Stimulated activated CD4-positive, alpha-beta T cell treated with anti-CD3 and anti-CD28 coated beads, Interleukin-2, amount 100 ng/mL, for 4 hours (primary cell): ENCODE results near the gene CETN3.
"Not testable (repeated sequence)": the region's sequence is repeated elsewhere in the genome, so short reads cannot be mapped to it uniquely, and the experiment has no call there.

Experiments used
- DNase-seq: peaks from one replicate; pipeline ENCODE4 v3.0.0-alpha.2; 2020; ENCODE audit warnings: low read depth

CETN3 gene

DNA sequence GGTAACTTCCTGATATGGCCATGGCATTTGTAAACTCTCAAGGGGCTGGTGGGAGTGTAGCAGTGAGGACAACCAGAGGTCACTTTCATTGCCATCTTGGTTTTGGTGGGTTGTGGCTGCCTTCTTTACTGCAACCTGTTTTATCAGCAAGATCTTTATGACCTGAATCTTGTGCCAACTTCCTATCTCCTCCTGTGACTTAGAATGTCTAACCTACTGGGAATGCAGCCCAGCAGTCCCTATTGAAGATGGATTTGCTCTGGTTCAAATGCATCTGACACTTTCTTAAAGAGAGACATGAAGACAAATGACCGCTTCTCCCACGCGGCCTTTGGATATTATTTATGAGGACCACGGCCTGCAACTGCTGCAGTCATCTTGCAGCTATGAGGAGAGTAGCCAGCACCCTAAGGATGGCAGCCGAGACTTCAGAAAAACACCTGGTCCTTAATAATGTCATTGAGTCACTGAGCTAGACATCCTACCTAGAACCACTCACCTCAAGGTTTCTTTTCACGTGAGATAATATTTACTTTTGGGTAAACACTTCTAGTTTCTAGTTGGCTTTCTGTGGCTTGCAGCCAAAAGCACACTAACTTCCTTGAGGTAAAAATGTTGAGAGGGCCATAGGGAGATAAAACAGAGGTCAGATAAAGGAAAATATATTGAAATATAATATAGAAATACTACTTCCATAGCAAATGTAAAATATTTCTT, 28.2 kb downstream of the CETN3 start:
- DNase-seq, result no peak

- no peak for DNase-seq
Measured at GRCh38 chr5:90379652-90380051, 29.9 kb downstream of the CETN3 start.

GRCh38 chr5:90378752-90379151, 30.8 kb downstream of the CETN3 start:
- DNase-seq, result no peak

GRCh38 chr5:90371269-90371668, 38.3 kb downstream of the CETN3 start:
- not testable (repeated sequence) for DNase-seq

GRCh38 chr5:90368454-90369246, 40.9 kb downstream of the CETN3 start:
- DNase-seq, result no peak

- DNase-seq, result no peak
Measured at GRCh38 chr5:90367879-90368278, 41.7 kb downstream of the CETN3 start.

DNA sequence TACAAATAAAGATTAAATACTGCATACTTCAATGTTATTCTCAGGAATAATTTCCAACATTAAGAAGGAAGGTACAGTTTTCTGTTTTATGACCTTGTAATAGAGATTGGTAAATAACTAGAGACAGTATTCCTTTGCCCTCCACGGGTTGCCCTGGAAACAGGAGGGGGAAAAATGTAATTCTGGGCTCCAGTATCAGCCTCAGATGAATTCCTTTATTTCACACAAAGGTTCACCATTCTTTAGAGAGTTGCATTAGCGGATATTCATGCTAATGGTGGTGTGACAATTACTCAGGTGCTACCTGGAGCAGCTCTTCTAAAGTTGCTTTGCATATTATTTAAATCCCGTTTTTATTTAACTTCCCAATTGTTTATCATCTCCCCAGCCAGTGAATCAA, 42.6 kb downstream of the CETN3 start:
- DNase-seq, result no peak

DNA sequence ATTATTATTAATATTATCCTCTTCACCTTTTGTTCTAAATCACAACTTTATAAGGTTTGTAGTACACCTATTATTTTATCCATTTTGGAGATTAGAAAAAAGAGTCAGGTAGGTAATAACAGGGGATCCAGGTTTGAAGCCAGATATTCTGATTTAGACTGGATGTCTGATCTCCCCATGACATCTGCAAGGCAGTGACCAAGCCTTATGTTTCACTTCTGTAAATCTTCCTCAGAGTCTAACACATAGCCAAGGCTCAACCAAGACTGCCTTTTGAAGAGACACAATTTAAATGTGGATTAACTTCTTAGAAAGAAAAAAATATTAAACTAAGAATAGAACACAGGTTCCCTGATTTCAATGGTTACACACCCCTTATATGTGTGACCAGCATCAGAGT, 44.2 kb downstream of the CETN3 start:
- no peak for DNase-seq

DNA sequence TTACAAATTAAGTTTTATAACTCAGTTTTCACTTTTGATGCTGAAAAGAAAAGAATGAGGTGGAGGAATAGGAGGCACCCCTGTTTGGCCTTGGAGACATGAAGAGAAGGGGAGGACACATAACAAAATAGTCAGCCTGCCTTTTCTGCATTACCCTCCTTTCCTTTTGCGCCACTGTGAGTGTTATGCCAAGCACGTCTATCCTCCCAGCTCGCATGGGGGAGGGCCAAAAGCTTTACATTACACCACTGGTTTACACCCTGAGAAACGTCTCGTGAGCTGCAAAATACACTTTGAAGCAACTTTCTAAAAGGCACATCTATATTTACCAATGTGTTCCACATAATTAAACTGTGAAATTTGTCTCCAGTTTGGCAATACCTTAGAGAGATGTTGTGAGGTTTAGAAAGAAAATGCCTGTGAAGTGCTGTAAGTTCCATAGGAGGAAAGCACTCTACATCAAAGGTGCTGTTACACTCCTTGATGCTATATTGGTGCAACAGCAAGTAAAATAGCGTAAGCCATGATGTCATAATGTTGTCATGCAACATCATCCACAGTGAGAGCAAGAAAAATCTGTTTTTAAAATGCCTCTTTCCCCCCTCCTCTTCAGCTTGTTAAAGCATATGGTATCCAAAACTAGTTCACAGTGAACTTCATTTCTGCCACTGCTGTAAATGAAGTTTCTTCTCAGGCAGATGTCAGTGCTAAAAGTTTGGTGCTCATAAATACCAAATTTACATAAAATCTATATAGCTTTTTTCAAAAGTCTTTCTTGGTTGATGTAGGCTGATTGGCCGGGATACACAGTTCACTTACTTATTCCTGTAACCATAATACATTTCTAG, 50.3 kb downstream of the CETN3 start:
- no peak for DNase-seq

DNA sequence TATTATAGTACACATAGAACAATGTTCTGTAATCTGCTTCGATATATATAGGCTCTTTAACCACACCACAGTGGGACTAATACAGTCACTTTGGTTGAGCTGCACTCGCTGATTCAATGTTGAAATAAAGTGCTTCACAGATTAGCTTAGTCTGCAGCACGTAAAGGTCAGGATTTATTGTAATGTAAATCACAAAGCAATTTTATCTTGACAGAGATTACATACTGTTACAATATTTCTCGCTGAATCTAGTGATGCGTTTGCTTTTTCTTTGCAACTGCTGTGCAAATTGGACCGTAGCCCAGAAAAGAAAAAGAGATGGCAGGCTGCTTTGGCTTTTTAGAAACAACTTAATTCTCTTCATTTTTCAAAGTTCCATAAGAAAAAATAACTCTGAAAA, 52.9 kb downstream of the CETN3 start:
- no peak for DNase-seq

DNA sequence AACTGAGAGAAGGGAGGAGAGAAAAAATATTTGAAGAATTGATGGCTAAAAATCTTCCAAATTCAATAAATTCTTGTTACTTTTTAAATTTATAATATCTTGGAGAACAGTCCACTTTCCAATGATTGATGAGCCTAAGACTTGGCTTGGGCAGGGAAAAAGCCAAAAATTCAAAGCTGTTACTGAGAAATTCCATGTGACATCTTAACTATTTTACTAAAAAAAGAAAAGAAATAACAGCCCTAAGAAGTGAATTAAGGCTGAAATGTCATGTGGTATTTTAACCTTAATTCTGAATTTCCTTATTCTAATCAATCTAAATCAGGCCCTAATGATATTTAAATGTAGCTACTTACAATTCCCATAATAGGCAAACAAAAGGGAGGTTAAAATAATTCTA, 53.4 kb downstream of the CETN3 start:
- DNase-seq, result no peak

DNA sequence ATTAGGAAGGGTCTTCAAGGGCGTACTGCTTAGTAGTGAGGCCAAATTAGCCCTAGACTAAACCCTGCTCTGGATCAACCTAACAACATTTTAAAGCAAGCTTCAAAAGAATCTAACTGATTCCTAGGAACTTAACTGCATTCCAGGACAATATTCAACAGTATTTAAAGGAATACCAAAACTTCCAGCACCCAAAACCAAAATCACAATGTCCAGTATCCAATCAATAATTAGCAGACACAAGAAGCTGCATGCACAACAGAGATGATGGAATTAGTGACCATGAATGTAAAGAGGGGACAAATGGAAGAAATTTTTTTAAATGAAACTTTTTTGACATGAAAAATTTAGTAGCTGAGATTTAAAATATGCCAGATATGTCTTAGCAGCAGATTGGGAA, 53.9 kb downstream of the CETN3 start:
- DNase-seq, result no peak

- no peak for DNase-seq
Measured at GRCh38 chr5:90353254-90353653, 56.3 kb downstream of the CETN3 start.

DNA sequence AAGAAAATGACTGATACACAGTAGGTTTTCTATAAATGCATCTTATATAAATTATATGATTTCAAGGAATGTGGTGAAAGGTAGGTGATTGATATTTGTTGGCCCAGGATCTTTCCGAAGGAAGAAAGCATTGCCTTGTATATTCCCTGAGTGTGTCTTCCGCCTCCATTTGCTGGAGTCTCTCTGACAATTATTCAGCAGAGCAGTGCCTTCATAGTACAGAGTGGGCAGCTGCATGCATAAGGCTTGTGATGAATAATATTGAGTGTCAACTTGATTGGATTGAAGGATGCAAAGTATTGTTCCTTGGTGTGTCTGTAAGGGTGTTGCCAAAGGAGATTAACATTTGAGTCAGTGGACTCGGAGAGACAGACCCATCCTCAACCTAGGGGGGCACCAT, 58.5 kb downstream of the CETN3 start:
- DNase-seq, result no peak

DNA sequence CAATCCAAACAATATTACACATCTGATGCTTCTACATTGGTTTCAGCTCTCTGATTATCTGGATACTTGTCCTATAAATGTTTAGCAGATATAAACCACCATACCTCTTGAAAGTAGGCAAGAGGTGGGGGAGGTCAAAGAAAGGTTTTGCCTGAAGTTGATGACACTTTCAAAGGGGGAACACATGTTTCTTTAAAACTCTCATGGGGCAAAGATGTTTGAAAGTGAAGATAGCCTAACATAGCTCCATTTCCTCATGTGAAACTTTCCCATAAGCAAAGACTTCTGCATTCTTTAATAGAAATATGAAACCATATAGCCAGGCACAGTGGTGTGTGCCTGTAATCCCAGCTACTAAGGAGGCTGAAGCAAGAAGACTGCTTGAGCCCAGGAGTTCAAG, 62.1 kb downstream of the CETN3 start:
- DNase-seq, result no peak

GRCh38 chr5:90345684-90346083, 63.9 kb downstream of the CETN3 start:
- DNase-seq, result no peak

DNA sequence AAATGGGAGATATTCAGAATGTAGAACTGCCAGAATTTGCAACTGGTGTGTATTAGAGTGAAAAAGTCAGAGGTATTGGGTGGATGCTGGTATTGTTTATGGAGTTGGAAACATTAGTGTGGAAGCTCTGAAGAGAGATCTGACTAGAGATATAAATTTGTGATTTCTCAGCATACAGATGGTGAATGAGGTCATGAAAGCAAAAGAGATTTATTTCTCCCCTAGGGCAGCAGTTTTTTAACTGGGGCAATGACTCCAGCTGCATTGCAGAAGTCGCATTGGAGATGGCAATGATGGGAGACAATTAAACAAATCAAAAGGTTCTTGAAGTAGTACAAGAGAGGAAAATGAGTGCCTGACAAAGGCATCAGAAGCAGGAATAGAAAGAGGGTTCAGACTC, 64.9 kb downstream of the CETN3 start:
- DNase-seq, result no peak

- DNase-seq, result not testable (repeated sequence)
Measured at GRCh38 chr5:90343731-90344130, 65.8 kb downstream of the CETN3 start.

- no peak for DNase-seq
Measured at GRCh38 chr5:90342576-90342975, 67.0 kb downstream of the CETN3 start.
